Measurements from ENCODE around the gene AFF3. TPM values are rescaled to one million over a fixed set of nuclear protein-coding genes. Genes with fewer than 3 reads are reported as not detected.

The AFF3 gene
- total and polyA plus RNA-seq, 10 donors = 6.0 to 92.2 (median 64.0) TPM

DNA sequence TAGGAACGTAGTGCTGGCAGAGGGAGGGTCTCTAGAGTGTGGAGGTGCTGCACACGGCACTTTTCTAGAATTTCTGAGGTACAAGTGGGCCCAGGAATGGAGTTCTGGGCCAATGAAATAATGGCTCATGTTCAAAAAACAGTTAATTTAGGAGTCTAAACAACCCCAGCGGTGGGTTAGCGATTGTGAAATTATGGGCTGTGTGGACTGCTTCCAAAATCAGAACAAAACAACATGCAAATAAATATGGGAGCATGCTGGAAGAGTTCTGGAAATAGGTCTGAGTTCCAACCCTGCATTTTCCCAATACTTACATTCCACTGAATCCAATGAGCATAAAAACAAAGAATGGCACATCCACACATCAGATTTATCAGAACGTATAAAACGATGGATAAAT is 317.6 kb downstream of the AFF3 start:
- no peak for TF ChIP-seq CTCF (IDR thresholded peaks at IDR 0.05 in 8 of 11, conservative IDR thresholded peaks at IDR 0.05 in 3 of 11)
- TF ChIP-seq POLR2A (IDR thresholded peaks at IDR 0.05) = no peak
- no peak for TF ChIP-seq POLR2AphosphoS5 (IDR thresholded peaks at IDR 0.05)
- no peak for DNase-seq
- Histone ChIP-seq H3K27ac (no peak overlapping the region), H3K4me3 (no peak overlapping the region), H3K9me3 (peaks cover 0 to 7% (median 3%) of the 10 kb centered on the region in 8 donors), H3K4me1 (peaks cover 4 to 21% (median 13%) of the 10 kb centered on the region in 6 donors), H3K27me3 (replicated peaks in 1 of 7) (no peaks in the 10 kb centered on the region), H3K36me3 (peaks cover 0 to 19% (median 0%) of the 10 kb centered on the region in 6 donors)
- 84 to 92% (median 88%) methylated on average over 6 of the region's 6 CpGs for WGBS, 5 donors
- intact Hi-C loops (cut with DNase I; ENCODE audit: low total_unique reads) = no loop called here

DNA sequence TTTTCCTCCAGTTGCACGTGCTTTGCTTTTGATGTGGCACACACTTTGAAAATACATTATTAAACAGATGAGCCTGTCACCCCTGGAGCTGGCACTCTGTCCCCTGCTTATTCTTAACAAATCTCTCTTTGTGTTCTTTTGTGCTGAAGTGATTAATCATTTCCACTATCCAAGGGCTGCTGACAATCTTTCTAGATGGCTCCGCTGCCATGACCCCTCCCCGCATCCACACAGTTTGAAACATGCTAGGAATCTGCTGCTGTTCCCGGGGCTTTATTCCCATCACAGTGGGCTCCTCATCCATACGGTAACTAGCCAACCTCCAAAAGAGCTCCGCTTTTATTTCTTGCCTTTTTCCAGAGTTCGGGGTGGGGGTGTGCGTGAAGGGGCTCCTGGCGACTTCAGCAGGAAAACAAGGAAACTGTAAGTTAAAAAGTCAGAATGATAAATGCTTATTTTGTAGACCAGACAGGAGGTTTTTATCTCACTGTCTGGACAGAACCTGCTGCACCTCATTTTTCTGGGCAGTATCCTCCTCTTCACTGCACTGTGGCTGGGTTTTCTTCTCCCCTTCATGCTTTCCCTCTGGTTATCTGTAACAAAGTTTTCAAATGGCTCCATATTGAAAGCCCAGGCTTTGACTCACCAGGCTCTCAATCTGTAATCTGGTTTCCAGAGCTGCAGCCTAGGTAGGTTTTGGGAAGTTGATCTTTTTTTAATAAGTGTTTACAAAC is 319.7 kb downstream of the AFF3 start:
- TF ChIP-seq POLR2A (IDR thresholded peaks at IDR 0.05) = no peak
- no peak for TF ChIP-seq CTCF (IDR thresholded peaks at IDR 0.05 in 8 of 11, conservative IDR thresholded peaks at IDR 0.05 in 3 of 11)
- no peak for TF ChIP-seq POLR2AphosphoS5 (IDR thresholded peaks at IDR 0.05)
- DNase-seq = no peak
- Histone ChIP-seq H3K36me3 (peaks cover 0 to 19% (median 0%) of the 10 kb centered on the region in 6 donors), H3K27me3 (replicated peaks in 1 of 7) (no peaks in the 10 kb centered on the region), H3K9me3 (no peaks in the 10 kb centered on the region), H3K27ac (no peak overlapping the region), H3K4me1 (peaks cover 0 to 11% (median 7%) of the 10 kb centered on the region in 6 donors), H3K4me3 (no peak overlapping the region)
- intact Hi-C loops (cut with DNase I; ENCODE audit: low total_unique reads) = no loop called here
- 60 to 81% (median 69%) methylated on average over 9 of the region's 9 CpGs for WGBS, 5 donors

DNA sequence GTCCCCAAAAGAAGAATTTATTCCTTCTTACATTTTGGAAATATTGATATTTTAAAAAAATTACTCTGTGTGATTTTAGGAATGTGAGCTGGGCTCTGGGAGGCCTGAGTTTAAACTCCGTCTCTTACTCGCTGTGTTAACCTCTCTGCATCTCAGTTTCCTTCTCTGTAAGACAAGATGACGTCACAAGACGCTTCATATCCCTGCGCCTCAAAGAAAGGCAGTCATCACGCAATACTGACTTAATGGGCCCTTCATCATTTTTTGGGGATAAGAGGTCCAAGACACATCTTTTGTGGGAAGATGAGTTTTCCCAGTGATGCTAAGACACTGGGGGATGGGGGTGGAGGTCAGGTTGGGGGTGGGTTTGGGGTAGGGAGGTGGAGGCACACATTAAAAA is 320.4 kb downstream of the AFF3 start:
- no peaks in the 10 kb centered on the region for H3K9me3 ChIP-seq
- peaks cover 0 to 19% (median 0%) of the 10 kb centered on the region in 6 donors for H3K36me3 ChIP-seq
- DNase-seq = no peak
- TF ChIP-seq POLR2A (IDR thresholded peaks at IDR 0.05) (no peak), CTCF (IDR thresholded peaks at IDR 0.05 in 8 of 11, conservative IDR thresholded peaks at IDR 0.05 in 3 of 11) (no peak), POLR2AphosphoS5 (IDR thresholded peaks at IDR 0.05) (no peak)
- H3K27ac ChIP-seq = no peak overlapping the region
- H3K27me3 ChIP-seq (replicated peaks in 1 of 7) = no peaks in the 10 kb centered on the region
- WGBS, 5 donors = 87 to 95% (median 95%) methylated on average over 6 of the region's 6 CpGs
- intact Hi-C loops (cut with DNase I; ENCODE audit: low total_unique reads) = no loop called here
- H3K4me1 ChIP-seq = peaks cover 0 to 5% (median 2%) of the 10 kb centered on the region in 6 donors
- no peak overlapping the region for H3K4me3 ChIP-seq

DNA sequence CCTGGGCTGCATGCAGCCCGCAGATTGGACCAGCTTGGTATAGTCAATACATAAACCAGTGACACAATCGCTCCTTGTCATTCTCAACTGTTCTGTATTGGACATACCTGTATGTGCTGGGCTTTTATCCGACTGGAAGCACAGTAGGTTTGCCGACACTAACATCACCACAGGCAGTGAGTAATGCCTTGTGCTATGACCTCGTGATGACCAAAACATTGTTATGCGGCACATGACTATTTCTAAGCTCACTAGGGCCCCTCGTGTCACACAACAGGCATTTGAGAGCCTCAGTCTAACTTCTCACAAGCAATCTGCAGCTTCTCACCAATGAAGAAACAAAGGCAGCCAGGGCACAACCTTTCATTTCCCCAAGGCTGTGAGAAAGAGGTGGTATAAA is 320.8 kb downstream of the AFF3 start:
- Histone ChIP-seq H3K36me3 (peaks cover 0 to 16% (median 0%) of the 10 kb centered on the region in 6 donors), H3K27me3 (replicated peaks in 1 of 7) (no peaks in the 10 kb centered on the region), H3K27ac (no peak overlapping the region), H3K4me3 (no peak overlapping the region), H3K9me3 (no peaks in the 10 kb centered on the region), H3K4me1 (peaks cover 0 to under 1% (median 0%) of the 10 kb centered on the region in 6 donors)
- intact Hi-C loops (cut with DNase I; ENCODE audit: low total_unique reads) = no loop called here
- no peak for TF ChIP-seq POLR2A (IDR thresholded peaks at IDR 0.05)
- TF ChIP-seq CTCF (IDR thresholded peaks at IDR 0.05 in 8 of 11, conservative IDR thresholded peaks at IDR 0.05 in 3 of 11) = no peak
- no peak for TF ChIP-seq POLR2AphosphoS5 (IDR thresholded peaks at IDR 0.05)
- 85 to 93% (median 89%) methylated on average over 7 of the region's 7 CpGs for WGBS, 5 donors
- no peak for DNase-seq

All from spleen (tissue), 11 donors.